DND-41 (cell line): ENCODE measurements around the gene IRF1.

ENCODE experiments used
- ATAC-seq: fragments of 200-7000 bp; cut with Tn5 transposase; 3 replicates; pipeline ENCODE4 v1.9.1; 2021; ENCODE audit warnings: low read depth; ENCODE audit not compliant: insufficient read depth
- DNase-seq: peaks from one replicate; pipeline ENCODE4 v3.0.0-alpha.2; 2020
- H2AFZ ChIP-seq: 2 replicates; pipeline ENCODE4 v1.6.0; 2012; ENCODE audit warnings: low read depth, low read length
- H3K27ac ChIP-seq: 2 replicates; pipeline ENCODE4 v1.5.1; 2012; ENCODE audit warnings: low read length, inconsistent platforms
- H3K27me3 ChIP-seq: fragments of 200-600 bp; sonication (generic); 2 replicates; pipeline ENCODE4 v1.6.0; 2012; ENCODE audit warnings: low read length, mild to moderate bottlenecking, inconsistent platforms; ENCODE audit not compliant: insufficient read depth, poor library complexity
- H3K36me3 ChIP-seq: 2 replicates; pipeline ENCODE4 v1.5.1; 2012; ENCODE audit warnings: low read length, inconsistent platforms; ENCODE audit not compliant: insufficient read depth
- H3K4me1 ChIP-seq: 2 replicates; pipeline ENCODE4 v1.5.1; 2012; ENCODE audit warnings: mild to moderate bottlenecking, low read length; ENCODE audit not compliant: insufficient read depth
- H3K4me2 ChIP-seq: 2 replicates; pipeline ENCODE4 v1.6.0; 2012; ENCODE audit warnings: mild to moderate bottlenecking, moderate library complexity, low read length, inconsistent platforms; ENCODE audit not compliant: insufficient read depth
- H3K4me3 ChIP-seq, 2 experiments: fragments of 200-600 bp in 1 of 2; shearing (Covaris generic) in 1 of 2; 2 replicates each; pipeline ENCODE4 v1.5.1; 2012 to 2016; ENCODE audit warnings: inconsistent platforms in 2 of 2, low read length in 2 of 2, mild to moderate bottlenecking in 2 of 2, low read depth in 1 of 2, moderate library complexity in 1 of 2
- H3K79me2 ChIP-seq: 2 replicates; pipeline ENCODE4 v1.6.0; 2012; ENCODE audit warnings: low read length, inconsistent platforms; ENCODE audit not compliant: insufficient read depth
- H3K9ac ChIP-seq: 2 replicates; pipeline ENCODE4 v1.6.0; 2012; ENCODE audit warnings: low read depth, mild to moderate bottlenecking, inconsistent platforms, low read length, moderate library complexity
- H3K9me3 ChIP-seq: 2 replicates; pipeline ENCODE4 v1.5.1; 2012; ENCODE audit warnings: low read length, moderate library complexity, mild to moderate bottlenecking, inconsistent platforms; ENCODE audit not compliant: insufficient read depth, severe bottlenecking
- H4K20me1 ChIP-seq: 2 replicates; pipeline ENCODE4 v1.6.0; 2012; ENCODE audit warnings: low read length; ENCODE audit not compliant: insufficient read depth
- CTCF ChIP-seq: IDR thresholded peaks from 2 replicates; pipeline ENCODE4 v1.5.1; 2012; ENCODE audit warnings: borderline replicate concordance, low read length, moderate library complexity, mild to moderate bottlenecking; ENCODE audit not compliant: poor library complexity, severe bottlenecking; ENCODE audit errors: extremely low read depth
- EZH2 ChIP-seq: IDR thresholded peaks from 3 replicates; pipeline ENCODE4 v1.6.1; 2012; ENCODE audit warnings: borderline replicate concordance, low read depth, mild to moderate bottlenecking, moderate library complexity, low read length, inconsistent platforms; ENCODE audit not compliant: severe bottlenecking

The IRF1 gene

GRCh38 chr5:132437604-132438266 is 52.8 kb downstream of the IRF1 start:
- H3K27ac ChIP-seq: peak overlapping the region; percentile 79

GRCh38 chr5:132436936-132437335 is 53.6 kb downstream of the IRF1 start:
- Histone ChIP-seq H3K36me3 (peaks cover 81% of the 10 kb centered on the region), H2AFZ (no peak overlapping the region), H3K9me3 (no peaks in the 10 kb centered on the region), H3K4me1 (peaks cover 79% of the 10 kb centered on the region), H3K4me2 (peak overlapping the region; percentile 12; the same call in 1 of the 2 replicates), H3K27ac (peak overlapping the region; percentile 79), H3K79me2 (peaks cover 99% of the 10 kb centered on the region), H4K20me1 (peaks cover 76% of the 10 kb centered on the region), H3K27me3 (no peaks in the 10 kb centered on the region), H3K4me3 (no peak overlapping the region), H3K9ac (peak overlapping the region; percentile 25)
- TF ChIP-seq CTCF (no peak), EZH2 (no peak)
- DNase-seq (no peak), ATAC-seq (no peak)

More at GRCh38 chr5:132437604-132438266, 52.8 kb downstream of the IRF1 start:
- peaks cover 99% of the 10 kb centered on the region for H3K79me2 ChIP-seq
- peaks cover 81% of the 10 kb centered on the region for H3K36me3 ChIP-seq
- H4K20me1 ChIP-seq: peaks cover 76% of the 10 kb centered on the region
- no peak overlapping the region for H2AFZ ChIP-seq
- H3K4me1 ChIP-seq: peaks cover 71% of the 10 kb centered on the region
- H3K4me2 ChIP-seq: peak overlapping the region; percentile 15
- no peak for TF ChIP-seq EZH2
- TF ChIP-seq CTCF: no peak
- no peak overlapping the region for H3K4me3 ChIP-seq
- no peaks in the 10 kb centered on the region for H3K9me3 ChIP-seq
- no peaks in the 10 kb centered on the region for H3K27me3 ChIP-seq
- peak overlapping the region; percentile 25; the same call in 1 of the 2 replicates for H3K9ac ChIP-seq
- ATAC-seq (peak; percentile 92), DNase-seq (peak; percentile 83)

GRCh38 chr5:132435886-132436285 is 54.7 kb downstream of the IRF1 start:
- Histone ChIP-seq H3K9me3 (no peaks in the 10 kb centered on the region), H3K4me2 (no peak overlapping the region)
- no peak for ATAC-seq

More at GRCh38 chr5:132435886-132436285, 54.7 kb downstream of the IRF1 start:
- Histone ChIP-seq H3K36me3 (peaks cover 82% of the 10 kb centered on the region), H3K4me3 (no peak overlapping the region), H3K4me1 (peaks cover 88% of the 10 kb centered on the region), H3K27me3 (no peaks in the 10 kb centered on the region), H3K27ac (peak overlapping the region; percentile 67), H4K20me1 (peaks cover 78% of the 10 kb centered on the region), H3K79me2 (peaks cover 99% of the 10 kb centered on the region), H3K9ac (no peak overlapping the region), H2AFZ (no peak overlapping the region)
- DNase-seq: no peak
- TF ChIP-seq CTCF (no peak), EZH2 (no peak)
